Pons (tissue), 1 donor: ENCODE results near the gene COG5.
"Not testable (repeated sequence)": the region's sequence is repeated elsewhere in the genome, so short reads cannot be mapped to it uniquely, and the experiment has no call there.

ENCODE experiments used
- DNase-seq: peaks from one replicate; pipeline ENCODE4 v3.0.0-alpha.2; 2016; ENCODE audit warnings: low spot score

The COG5 gene

GRCh38 chr7:107579885-107580715 lies 16.4 kb upstream of the COG5 start, which contains the start of gene BCAP29:
Gene BCAP29, plus strand, starts transcription at chr7:107580246. Its CDS starts 527 bp downstream, at chr7:107580773.
- DNase-seq, result peak; percentile 57

GRCh38 chr7:107579554-107579884 lies 15.8 kb upstream of the COG5 start:
- DNase-seq, result peak; percentile 25

- no peak for DNase-seq
These were observed 9.8 kb upstream of the COG5 start for GRCh38 chr7:107573537-107573936.

- DNase-seq, result no peak
These were observed 6.6 kb upstream of the COG5 start for GRCh38 chr7:107570298-107570697.

GRCh38 chr7:107564553-107565298 lies 1.0 kb upstream of the COG5 start:
- DNase-seq, result no peak

- peak; percentile 35 for DNase-seq
These were observed 492 bp downstream of the COG5 start for GRCh38 chr7:107563081-107563774.

- DNase-seq, result no peak
These were observed 2.7 kb downstream of the COG5 start for GRCh38 chr7:107560898-107561516.

- no peak for DNase-seq
These were observed 3.9 kb downstream of the COG5 start for GRCh38 chr7:107559864-107560263.

- no peak for DNase-seq
These were observed 7.8 kb downstream of the COG5 start for GRCh38 chr7:107555893-107556292.

GRCh38 chr7:107551936-107552335 lies 11.8 kb downstream of the COG5 start:
- DNase-seq, result no peak

GRCh38 chr7:107544848-107545591 lies 18.7 kb downstream of the COG5 start:
- no peak for DNase-seq

- DNase-seq, result no peak
These were observed 20.3 kb downstream of the COG5 start for GRCh38 chr7:107543338-107543993.

- no peak for DNase-seq
These were observed 25.7 kb downstream of the COG5 start for GRCh38 chr7:107538001-107538400.

- DNase-seq, result not testable (repeated sequence)
These were observed 26.5 kb downstream of the COG5 start for GRCh38 chr7:107537228-107537627.

- no peak for DNase-seq
These were observed 29.6 kb downstream of the COG5 start for GRCh38 chr7:107534139-107534538.

- no peak for DNase-seq
These were observed 33.0 kb downstream of the COG5 start for GRCh38 chr7:107530751-107531150.

GRCh38 chr7:107528461-107528860 lies 35.3 kb downstream of the COG5 start:
- DNase-seq, result no peak

GRCh38 chr7:107527196-107527595 lies 36.5 kb downstream of the COG5 start:
- DNase-seq, result no peak

- DNase-seq, result no peak
These were observed 37.0 kb downstream of the COG5 start for GRCh38 chr7:107526672-107527071.

- DNase-seq, result no peak
These were observed 56.9 kb downstream of the COG5 start for GRCh38 chr7:107506674-107507339.
